GM23338 (cell line): ENCODE measurements around the gene TARS1.

ENCODE experiments used
- CTCF ChIP-seq, 2 experiments: fragments of 200-600 bp in 1 of 2; sonication (generic) in 1 of 2; conservative IDR thresholded peaks; 2 replicates each; pipeline versions ENCODE4 v1.5.1 to v1.6.1; 2016 to 2017; ENCODE audit warnings: antibody characterized with exemption in 2 of 2, low read depth in 2 of 2, mild to moderate bottlenecking in 2 of 2, moderate library complexity in 1 of 2
- EZH2 ChIP-seq: fragments of 200-600 bp; sonication (generic); IDR thresholded peaks from one replicate; pipeline ENCODE4 v1.8.0; 2017; ENCODE audit warnings: antibody characterized with exemption, mild to moderate bottlenecking, low read depth; ENCODE audit not compliant: unreplicated experiment
- JUNB ChIP-seq: IDR thresholded peaks from one replicate; pipeline ENCODE4 v1.6.1; 2016; ENCODE audit warnings: antibody characterized with exemption; ENCODE audit not compliant: unreplicated experiment
- POLR2AphosphoS5 ChIP-seq: IDR thresholded peaks from 2 replicates; pipeline ENCODE4 v1.6.1; 2016; ENCODE audit warnings: antibody characterized with exemption, low read depth
- REST ChIP-seq: IDR thresholded peaks from one replicate; pipeline ENCODE4 v1.6.1; 2018; ENCODE audit warnings: antibody characterized with exemption; ENCODE audit not compliant: unreplicated experiment

- TF ChIP-seq CTCF (conservative IDR thresholded peaks at IDR 0.05; ENCODE audit: low read depth in 2 of 2) (no peak), JUNB (no peak), POLR2AphosphoS5 (no peak), REST (no peak), EZH2 (no peak)
Observed at GRCh38 chr5:33482335-33482734, 41.6 kb downstream of the TARS1 start.
